ENCODE results near the gene KRTAP10-3.
"Not testable (repeated sequence)": the region's sequence is repeated elsewhere in the genome, so short reads cannot be mapped to it uniquely, and the experiment has no call there.

Gene KRTAP10-3

DNA sequence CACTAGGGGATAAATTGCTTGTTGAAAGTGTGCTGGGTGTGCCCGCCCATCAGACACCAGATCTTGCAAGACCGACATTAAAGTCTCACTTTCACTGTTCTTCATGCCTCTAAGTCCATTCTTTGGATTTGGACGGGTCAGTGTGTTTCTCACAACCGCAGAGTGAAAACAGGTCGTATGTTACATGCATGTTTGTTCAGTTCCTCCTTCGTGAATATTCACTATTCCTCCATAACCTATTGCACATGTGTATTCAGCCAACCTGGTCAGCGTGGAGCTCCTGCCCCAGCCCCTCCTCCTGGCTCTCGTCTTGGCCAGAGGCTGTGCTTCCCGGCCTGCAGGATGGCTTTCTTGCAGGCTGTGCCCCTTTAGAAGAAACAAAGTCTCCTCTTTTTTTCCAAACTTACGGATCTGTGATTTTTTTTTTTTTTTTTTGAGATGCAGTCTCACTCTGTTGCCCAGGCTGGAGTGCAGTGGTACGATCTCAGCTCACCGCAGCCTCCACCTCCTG, 35.9 kb upstream of the KRTAP10-3 start:
- TF ChIP-seq, protein P1, sequence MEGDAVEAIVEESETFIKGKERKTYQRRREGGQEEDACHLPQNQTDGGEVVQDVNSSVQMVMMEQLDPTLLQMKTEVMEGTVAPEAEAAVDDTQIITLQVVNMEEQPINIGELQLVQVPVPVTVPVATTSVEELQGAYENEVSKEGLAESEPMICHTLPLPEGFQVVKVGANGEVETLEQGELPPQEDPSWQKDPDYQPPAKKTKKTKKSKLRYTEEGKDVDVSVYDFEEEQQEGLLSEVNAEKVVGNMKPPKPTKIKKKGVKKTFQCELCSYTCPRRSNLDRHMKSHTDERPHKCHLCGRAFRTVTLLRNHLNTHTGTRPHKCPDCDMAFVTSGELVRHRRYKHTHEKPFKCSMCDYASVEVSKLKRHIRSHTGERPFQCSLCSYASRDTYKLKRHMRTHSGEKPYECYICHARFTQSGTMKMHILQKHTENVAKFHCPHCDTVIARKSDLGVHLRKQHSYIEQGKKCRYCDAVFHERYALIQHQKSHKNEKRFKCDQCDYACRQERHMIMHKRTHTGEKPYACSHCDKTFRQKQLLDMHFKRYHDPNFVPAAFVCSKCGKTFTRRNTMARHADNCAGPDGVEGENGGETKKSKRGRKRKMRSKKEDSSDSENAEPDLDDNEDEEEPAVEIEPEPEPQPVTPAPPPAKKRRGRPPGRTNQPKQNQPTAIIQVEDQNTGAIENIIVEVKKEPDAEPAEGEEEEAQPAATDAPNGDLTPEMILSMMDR (IDR thresholded peaks at IDR 0.05; ENCODE audit: control insufficient read depth, extremely low read depth, insufficient read depth): no peak
- H3K4me3 ChIP-seq (ENCODE audit: low read depth, low read length): no peak overlapping the region
- no peak for DNase-seq (ENCODE audit: low read depth)

DNA sequence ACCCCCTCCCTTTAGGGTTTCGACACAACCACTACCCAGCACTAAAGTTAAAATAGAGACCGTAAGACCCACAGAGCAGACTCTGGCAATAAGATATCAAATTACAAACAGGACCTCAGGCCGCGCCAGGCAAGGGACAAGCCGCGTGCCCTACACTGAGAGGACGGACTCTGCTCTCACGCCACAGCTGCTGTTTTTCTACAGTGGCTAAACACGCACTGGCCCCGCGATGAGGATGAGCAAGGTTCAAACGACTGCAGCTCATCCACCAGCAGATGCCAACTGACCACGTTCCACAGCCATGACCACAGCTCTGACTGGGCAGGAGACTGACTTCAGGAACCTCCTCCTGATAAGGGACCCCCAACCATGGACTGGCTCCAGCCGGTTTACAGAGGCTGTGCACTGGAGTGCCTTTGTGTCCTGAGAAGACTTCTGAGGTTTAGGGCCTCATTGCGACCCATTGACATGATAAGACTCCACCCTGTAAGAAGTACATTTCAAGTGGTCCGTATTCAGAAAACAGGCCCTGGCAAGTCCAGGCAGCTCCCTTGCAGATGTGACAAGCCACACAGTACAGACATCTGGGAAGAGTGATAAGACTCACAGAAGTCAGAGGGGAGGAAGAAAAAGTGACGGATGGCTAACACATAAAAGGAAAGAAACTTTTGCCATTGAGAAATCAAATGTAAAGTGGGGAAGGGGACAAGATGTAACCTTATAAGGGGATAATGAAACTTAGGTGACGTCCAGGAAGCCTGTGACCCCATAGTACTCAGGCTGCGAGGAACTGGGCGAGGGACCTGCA, 35.2 kb upstream of the KRTAP10-3 start:
- TF ChIP-seq, protein P1 (IDR thresholded peaks at IDR 0.05; ENCODE audit: control insufficient read depth, extremely low read depth, insufficient read depth): no peak
- H3K4me3 ChIP-seq (ENCODE audit: low read depth, low read length): no peak overlapping the region
- no peak for DNase-seq (ENCODE audit: low read depth)

DNA sequence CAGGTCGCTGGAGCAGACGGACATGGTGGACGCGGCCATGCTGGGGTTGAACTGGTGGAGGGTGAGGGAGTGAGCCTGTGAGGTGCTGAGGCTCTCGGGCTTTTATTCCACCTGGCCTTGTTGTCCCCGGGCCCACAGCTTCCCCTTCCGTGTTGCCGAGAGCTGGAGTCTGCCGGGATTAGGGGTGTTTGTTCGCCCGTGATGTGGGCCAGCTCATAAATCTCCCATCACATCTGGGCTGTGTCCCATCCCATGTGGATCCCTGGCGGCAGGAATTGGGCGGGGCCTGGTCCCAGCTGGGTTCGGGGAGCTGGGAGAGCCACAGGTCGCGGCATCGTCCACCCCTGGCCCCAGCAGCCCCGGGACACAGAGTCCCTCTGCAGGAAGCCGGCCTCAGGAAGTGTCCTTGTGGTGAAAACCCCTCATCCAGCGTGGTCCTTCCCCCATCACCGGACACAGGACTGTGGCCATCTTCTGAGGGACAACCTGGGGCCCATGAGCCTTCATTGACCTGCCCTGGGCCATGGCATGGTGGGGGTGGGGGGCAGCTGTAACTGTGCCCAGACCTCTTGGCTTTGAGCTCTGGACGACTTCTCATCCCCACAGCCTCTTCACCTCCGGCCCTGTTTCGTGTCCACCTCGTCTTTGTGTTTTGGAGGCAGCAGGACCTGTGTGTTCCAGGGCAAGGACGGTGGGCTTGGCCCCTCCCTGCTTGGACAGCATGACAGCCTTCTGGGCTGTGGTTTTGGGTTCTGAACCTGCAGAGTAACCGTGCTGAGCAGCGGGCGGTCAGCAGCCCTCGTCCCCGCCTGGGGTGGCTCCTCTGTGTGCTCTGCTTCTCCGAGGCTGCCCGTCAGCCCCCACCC, 34.1 kb upstream of the KRTAP10-3 start, which contains the start of gene KRTAP10-6:
TSS of gene KRTAP10-6 (minus strand) at position 60 of the 866 bp plus-strand sequence. CDS start at position 39, 21 bp downstream.
- H3K4me3 ChIP-seq (ENCODE audit: low read depth, low read length): no peak within 1 kb of the TSS
- TF ChIP-seq, protein P1 (IDR thresholded peaks at IDR 0.05; ENCODE audit: control insufficient read depth, extremely low read depth, insufficient read depth): no peak

DNA sequence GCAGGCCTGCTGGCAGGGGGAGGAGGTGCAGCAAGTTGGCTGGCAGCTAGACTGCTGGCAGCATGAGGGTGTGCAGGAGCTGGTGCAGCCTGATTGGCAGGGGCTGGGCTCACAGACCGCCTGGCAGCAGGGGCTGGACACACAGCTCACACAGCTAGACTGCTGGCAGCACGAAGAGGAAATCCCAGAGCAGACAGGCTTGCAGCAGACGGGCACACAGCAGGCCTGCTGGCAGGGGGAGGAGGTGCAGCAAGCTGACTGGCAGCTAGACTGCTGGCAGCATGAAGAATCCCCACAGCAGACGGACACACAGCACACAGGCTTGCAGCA, 33.2 kb upstream of the KRTAP10-3 start:
- DNase-seq (ENCODE audit: low read depth): not testable (repeated sequence)

More for the DNA sequence above, 34.1 kb upstream of the KRTAP10-3 start, which contains the start of gene KRTAP10-6:
- no peak for DNase-seq (ENCODE audit: low read depth)

DNA sequence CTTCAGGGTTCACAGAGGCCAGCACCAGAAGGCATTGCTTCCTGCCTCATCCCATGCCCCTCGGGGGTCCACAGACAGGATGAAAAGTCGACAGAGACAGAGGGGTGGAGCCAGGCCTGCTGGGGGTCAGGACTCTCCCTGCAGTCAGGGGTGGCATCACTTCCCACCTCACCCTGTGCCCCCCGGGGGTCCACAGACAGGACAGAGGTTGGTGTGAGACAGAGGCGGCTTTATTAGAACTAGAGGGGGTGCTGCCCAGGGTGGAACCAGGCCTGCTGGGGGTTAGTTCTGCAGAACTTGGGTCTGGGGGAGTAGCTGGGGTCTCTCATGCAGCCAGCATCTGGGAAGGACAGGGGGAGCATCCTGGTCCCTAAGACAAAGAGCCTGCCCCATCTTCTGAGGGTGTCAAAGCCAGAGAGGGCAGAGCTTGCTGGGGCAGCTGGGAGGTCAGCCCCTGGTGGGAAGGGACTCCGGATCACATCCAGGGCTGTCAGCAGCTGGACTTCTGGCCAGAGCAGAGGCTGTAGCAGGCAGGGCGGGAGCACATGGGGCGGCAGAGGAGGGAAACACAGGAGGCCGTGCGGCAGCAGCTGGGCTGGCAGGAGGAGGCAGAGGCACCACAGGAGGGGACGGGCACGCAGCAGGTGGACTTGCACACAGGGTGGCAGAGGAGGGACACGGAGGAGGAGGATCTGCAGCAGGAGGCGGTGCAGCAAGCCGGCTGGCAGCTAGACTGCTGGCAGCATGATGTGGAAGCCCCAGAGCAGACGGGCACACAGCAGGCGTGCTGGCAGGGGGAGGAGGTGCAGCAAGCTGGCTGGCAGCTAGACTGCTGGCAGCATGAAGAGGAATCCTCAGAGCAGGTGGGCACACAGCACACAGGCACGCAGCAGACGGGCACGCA, 32.6 kb upstream of the KRTAP10-3 start:
- DNase-seq (ENCODE audit: low read depth); H3K4me3 ChIP-seq (ENCODE audit: low read depth, low read length): not testable (repeated sequence)

More for the DNA sequence above, 33.2 kb upstream of the KRTAP10-3 start:
- H3K4me3 ChIP-seq (ENCODE audit: low read depth, low read length): not testable (repeated sequence)

DNA sequence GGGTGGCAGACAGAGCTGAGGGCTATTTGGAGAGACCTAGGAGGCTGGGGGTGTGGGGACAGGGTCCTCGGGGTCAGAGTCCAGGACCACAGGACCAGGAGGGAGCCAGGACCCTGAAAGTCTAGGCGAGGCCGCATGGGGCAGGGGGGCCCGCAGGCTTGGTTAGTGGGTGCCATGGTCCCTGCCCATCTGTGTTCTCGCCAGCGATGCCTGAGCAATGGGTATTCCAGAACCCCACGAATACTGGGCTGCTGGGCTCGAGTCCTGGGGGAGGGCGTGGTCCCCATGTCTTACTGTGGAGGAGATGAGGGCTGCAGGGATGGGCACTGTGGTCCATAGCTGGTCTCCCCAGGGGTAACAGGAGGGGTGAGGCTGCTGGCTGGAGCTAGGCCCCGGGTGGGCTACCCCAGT, 31.7 kb upstream of the KRTAP10-3 start:
- DNase-seq (ENCODE audit: low read depth): no peak
- TF ChIP-seq, protein P1 (IDR thresholded peaks at IDR 0.05; ENCODE audit: control insufficient read depth, extremely low read depth, insufficient read depth): no peak
- H3K4me3 ChIP-seq (ENCODE audit: low read depth, low read length): no peak overlapping the region

DNA sequence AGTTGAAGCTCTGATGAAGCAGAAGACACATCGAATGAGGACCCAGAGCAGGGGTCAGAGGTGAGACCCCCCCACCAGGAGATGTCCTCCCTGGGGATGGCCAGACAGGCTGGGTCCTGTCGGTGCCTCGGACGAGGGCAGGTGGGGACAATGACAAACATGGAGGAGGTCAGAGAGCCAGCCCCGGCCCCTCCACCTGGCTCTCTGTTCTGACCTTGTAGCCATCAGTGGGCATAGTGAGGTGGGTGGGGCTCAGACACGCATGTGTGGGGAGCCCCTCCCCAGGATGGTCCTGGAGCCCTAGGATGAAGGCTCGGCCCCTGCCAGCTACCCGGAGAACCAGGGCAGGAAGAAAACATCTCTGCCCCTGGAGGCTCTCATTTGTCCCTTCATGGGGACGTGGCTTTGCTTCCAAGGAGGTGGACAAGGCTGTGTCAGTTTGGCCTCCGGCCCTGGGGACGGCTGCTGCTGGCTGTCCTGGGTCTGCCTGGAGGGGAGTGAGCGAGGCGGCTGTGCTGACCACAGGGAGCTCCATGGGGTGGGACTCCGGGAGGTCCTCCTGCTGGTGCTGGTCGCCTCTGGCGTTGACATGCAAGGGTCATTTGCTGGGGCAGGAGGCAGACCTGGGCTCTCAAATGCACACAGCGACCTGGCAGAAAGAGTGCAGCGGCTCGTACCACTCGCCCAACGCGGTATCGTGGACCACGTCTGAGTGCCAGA, 31.2 kb upstream of the KRTAP10-3 start:
- no peak for DNase-seq (ENCODE audit: low read depth)
- TF ChIP-seq, protein P1 (IDR thresholded peaks at IDR 0.05; ENCODE audit: control insufficient read depth, extremely low read depth, insufficient read depth): no peak
- no peak overlapping the region for H3K4me3 ChIP-seq (ENCODE audit: low read depth, low read length)
